ENCODE results near the gene NHEJ1. TPM values are rescaled to one million over a fixed set of nuclear protein-coding genes. Genes with fewer than 3 reads are reported as not detected.

NHEJ1 gene
- total RNA-seq, 1 experiment from 2014 or later, result 11.5 TPM

DNA sequence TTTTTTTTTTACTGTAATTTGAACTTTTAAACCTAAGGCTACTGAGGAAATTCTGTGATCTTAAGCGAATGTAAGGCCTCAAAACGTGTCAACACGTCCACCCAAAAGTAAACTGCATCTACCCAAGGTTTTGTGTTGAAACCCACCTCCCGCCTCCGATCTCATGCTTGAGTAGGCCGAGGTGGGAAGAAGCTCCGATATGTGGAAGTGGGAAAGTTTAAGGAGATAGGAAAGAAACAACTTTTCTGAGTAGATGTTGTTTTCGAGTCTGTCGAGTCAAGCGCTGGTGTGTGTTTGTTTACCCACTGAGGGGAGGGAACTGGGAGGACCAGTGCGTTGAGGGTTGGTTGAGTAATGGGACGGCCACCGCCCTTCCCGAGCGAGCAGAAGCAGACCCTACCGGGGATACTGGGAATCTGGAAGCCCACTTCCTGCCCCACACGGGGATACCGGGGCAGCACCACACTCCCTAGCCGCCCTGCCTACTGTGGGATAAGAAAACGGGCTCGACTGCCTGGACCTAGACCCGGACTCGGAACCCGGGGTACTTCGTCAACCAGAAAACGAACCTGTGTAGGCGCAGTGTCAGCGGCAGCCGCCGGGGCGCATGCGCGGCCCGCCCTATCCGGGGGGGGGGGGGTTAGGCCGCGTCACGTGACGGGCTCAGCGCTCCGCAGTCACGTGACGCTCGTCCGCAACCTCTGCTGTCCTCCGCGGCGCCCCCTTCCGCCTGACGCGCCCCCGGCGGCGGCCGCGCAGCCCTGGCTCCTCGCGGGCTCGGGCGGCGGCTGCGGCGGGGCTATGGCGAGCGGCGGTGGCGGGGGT is 17.1 kb upstream of the NHEJ1 start, which contains the start of gene RETREG2:
Gene RETREG2 (plus strand): TSS at position 724 of the 825 bp plus-strand sequence. CDS start 78 bp downstream, at position 802.
- H3K4me3 Mint-ChIP-seq (ENCODE audit: unreplicated experiment), result peak within 1 kb of the TSS; percentile 82
- intact Hi-C loops (cut with micrococcal nuclease), result loop anchor here (1.0 to 5.0 kb wide), 3 partner anchors 52 to 100 kb away; partner anchors contain the start of genes ANKZF1, ATG9A, DNAJB2 and TUBA4A
- POLR2A ChIA-PET, result interaction anchor here (0.6 to 3.4 kb wide), 28 partner anchors 9 to 728 kb away, joined by 3 to 93 read pairs (median 6); partner anchors contain the start of genes ABCB6, ANKZF1, ATG9A and DNAJB2
- H3K36me3 Mint-ChIP-seq (ENCODE audit: insufficient read depth, unreplicated experiment), result peaks cover 48% of the 10 kb centered on the region
- CTCF ChIA-PET, result interaction anchor here (1.0 to 9.3 kb wide), 3 partner anchors 72 to 116 kb away, joined by 3 to 69 read pairs (median 4); no protein-coding TSS in a partner anchor
- peak; percentile 32 for TF ChIP-seq CTCF (IDR thresholded peaks at IDR 0.05; ENCODE audit: unreplicated experiment)
- TSS peak; percentile 85 for BruUV-seq (replicated peaks)
- H3K27ac Mint-ChIP-seq (ENCODE audit: low read depth, unreplicated experiment), result peak within 1 kb of the TSS; percentile 93
- no peaks in the 10 kb centered on the region for H3K4me1 Mint-ChIP-seq (ENCODE audit: insufficient read depth, unreplicated experiment)
- no peaks in the 10 kb centered on the region for H3K9me3 Mint-ChIP-seq (ENCODE audit: unreplicated experiment)
- peak; percentile 90 for DNase-seq (ENCODE audit: unreplicated experiment)
- H3K27me3 Mint-ChIP-seq (ENCODE audit: insufficient read depth, unreplicated experiment), result no peaks in the 10 kb centered on the region

GRCh38 chr2:219176818-219177551 is 16.4 kb upstream of the NHEJ1 start, which contains the start of gene CNPPD1:
Gene CNPPD1, minus strand, starts transcription at chr2:219176925. Its CDS starts 97 bp downstream, at chr2:219176828.
- Mint-ChIP-seq H3K4me1 (ENCODE audit: insufficient read depth, unreplicated experiment) (no peaks in the 10 kb centered on the region), H3K36me3 (ENCODE audit: insufficient read depth, unreplicated experiment) (peaks cover 46% of the 10 kb centered on the region), H3K9me3 (ENCODE audit: unreplicated experiment) (no peaks in the 10 kb centered on the region), H3K4me3 (ENCODE audit: unreplicated experiment) (peak within 1 kb of the TSS; percentile 82), H3K27ac (ENCODE audit: low read depth, unreplicated experiment) (peak within 1 kb of the TSS; percentile 93), H3K27me3 (ENCODE audit: insufficient read depth, unreplicated experiment) (no peaks in the 10 kb centered on the region)
- TSS peak; percentile 54 for BruUV-seq (replicated peaks)
- ChIA-PET CTCF (interaction anchor here (0.8 to 9.3 kb wide), 9 partner anchors 18 to 122 kb away, joined by 3 to 82 read pairs (median 6); partner anchors contain the start of genes ANKZF1, ATG9A, DNAJB2 and NHEJ1), POLR2A (interaction anchor here (0.6 to 3.4 kb wide), 46 partner anchors 9 to 727 kb away, joined by 3 to 93 read pairs (median 4); partner anchors contain the start of genes ABCB6, ANKZF1, ATG9A and CHPF)
- peak; percentile 87 for DNase-seq (ENCODE audit: unreplicated experiment)
- intact Hi-C loops (cut with micrococcal nuclease), result loop anchor here (1.0 to 5.0 kb wide), 4 partner anchors 17 to 100 kb away; partner anchors contain the start of genes ANKZF1, ATG9A, DNAJB2 and NHEJ1
- TF ChIP-seq CTCF (IDR thresholded peaks at IDR 0.05; ENCODE audit: unreplicated experiment), result no peak

DNA sequence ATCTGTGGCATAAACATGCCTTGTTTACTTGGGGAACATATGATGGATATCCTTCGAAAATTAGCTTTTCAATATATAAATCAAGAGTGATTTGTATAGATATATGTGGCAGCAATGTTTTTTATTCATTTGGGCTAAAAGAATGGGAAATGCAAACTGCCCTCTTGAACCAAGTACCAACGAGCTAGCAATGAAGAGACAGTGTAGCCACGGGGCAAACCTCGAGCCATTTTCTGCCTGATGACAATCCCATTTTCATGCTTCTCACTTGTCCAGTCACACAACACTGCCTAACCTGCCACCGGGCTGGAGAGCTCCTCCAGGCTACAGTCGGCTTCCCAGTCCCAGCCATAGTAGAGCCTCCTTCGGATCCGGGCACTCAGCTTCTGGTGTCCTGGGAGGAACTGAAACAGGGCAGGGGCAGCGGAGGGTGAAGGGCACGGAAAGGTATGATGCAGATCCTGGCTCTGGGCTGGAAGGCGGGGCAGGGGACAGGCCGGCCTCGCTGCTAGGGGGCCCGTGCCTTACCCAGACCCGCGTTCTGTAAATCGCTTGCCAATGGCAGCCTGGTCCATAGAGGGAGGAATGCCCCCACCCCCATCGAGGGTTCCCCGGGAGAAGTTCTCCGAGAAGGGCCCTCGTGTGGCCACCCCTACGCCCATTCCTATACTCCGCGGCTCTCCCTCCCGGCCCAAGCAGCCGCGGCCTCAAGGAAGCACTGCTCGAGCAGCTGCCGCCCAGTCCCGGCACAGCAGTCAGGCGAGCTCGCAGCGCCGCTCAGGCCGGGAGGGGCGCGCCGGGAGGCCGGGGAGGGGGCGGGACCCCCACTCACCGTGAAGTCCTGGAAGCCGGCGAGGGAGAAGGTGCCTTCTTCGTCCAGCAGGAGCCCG is 15.6 kb upstream of the NHEJ1 start:
- ChIA-PET POLR2A (interaction anchor here (0.5 to 3.4 kb wide), 41 partner anchors 9 to 430 kb away, joined by 3 to 93 read pairs (median 5); partner anchors contain the start of genes ABCB6, ANKZF1, ATG9A and CHPF), CTCF (interaction anchor here (0.7 to 9.3 kb wide), 17 partner anchors 13 to 202 kb away, joined by 3 to 82 read pairs (median 4); partner anchors contain the start of genes ANKZF1, ATG9A, DNAJB2 and NHEJ1)
- Mint-ChIP-seq H3K36me3 (ENCODE audit: insufficient read depth, unreplicated experiment) (peaks cover 45% of the 10 kb centered on the region), H3K4me3 (ENCODE audit: unreplicated experiment) (peak overlapping the region; percentile 82), H3K4me1 (ENCODE audit: insufficient read depth, unreplicated experiment) (peaks cover 7% of the 10 kb centered on the region), H3K27ac (ENCODE audit: low read depth, unreplicated experiment) (peak overlapping the region; percentile 35), H3K9me3 (ENCODE audit: unreplicated experiment) (no peaks in the 10 kb centered on the region), H3K27me3 (ENCODE audit: insufficient read depth, unreplicated experiment) (no peaks in the 10 kb centered on the region)
- DNase-seq (ENCODE audit: unreplicated experiment), result peak; percentile 39
- TSS peak; percentile 7 for BruUV-seq (replicated peaks)
- intact Hi-C loops (cut with micrococcal nuclease), result loop anchor here (1.0 to 5.0 kb wide), 3 partner anchors 16 to 101 kb away; partner anchors contain the start of genes DNAJB2, NHEJ1, TUBA4A and TUBA4B
- no peak for TF ChIP-seq CTCF (IDR thresholded peaks at IDR 0.05; ENCODE audit: unreplicated experiment)
